Right renal pelvis (tissue), 4 donors: Measurements from ENCODE around the gene GOLGA8O. TPM values are rescaled to one million over a fixed set of nuclear protein-coding genes. Genes with fewer than 3 reads are reported as not detected.
A peak's percentile ranks its signal among the peaks of the same experiment; 100 is the strongest.
"Not testable (repeated sequence)": the region's sequence is repeated elsewhere in the genome, so short reads cannot be mapped to it uniquely, and the experiment has no call there.

Experiments
- DNase-seq, 4 donors: peaks; one replicate each; pipeline ENCODE4 v3.0.0-alpha.2; 2013; ENCODE audit warnings: low read depth in 4 of 4, low spot score in 3 of 4, missing footprints in 1 of 4
- polyA plus RNA-seq, 4 donors: library from polyadenylated mRNA; unstranded; fragments of 120-200 nt; gene quantifications; one replicate each; pipeline ENCODE4 v1.2.1, GENCODE V29; 2013; ENCODE audit not compliant: insufficient read length in 4 of 4

GOLGA8O gene
- polyA plus RNA-seq = under 1 TPM in 2 of 4 donors, not detected in 2; 0.17 to 0.42 TPM

- not testable (repeated sequence) for DNase-seq
Measured at GRCh38 chr15:32455534-32455933, at the start of gene GOLGA8O. GOLGA8O (minus strand) TSS chr15:32455634; CDS start chr15:32455536, 98 bp downstream.

- not testable (repeated sequence) for DNase-seq
Measured at GRCh38 chr15:32504152-32504811, 48.8 kb upstream of the GOLGA8O start.

GRCh38 chr15:32502946-32503345 lies 47.5 kb upstream of the GOLGA8O start:
- DNase-seq = peak in 2 of 4 donors; percentile 7 to 14

GRCh38 chr15:32492768-32493167 lies 37.3 kb upstream of the GOLGA8O start:
- DNase-seq = not testable (repeated sequence)

GRCh38 chr15:32486474-32486873 lies 31.0 kb upstream of the GOLGA8O start:
- DNase-seq = not testable (repeated sequence)

GRCh38 chr15:32483377-32483776 lies 27.9 kb upstream of the GOLGA8O start:
- not testable (repeated sequence) for DNase-seq

GRCh38 chr15:32481683-32482082 lies 26.2 kb upstream of the GOLGA8O start:
- not testable (repeated sequence) for DNase-seq

GRCh38 chr15:32468076-32468475 lies 12.6 kb upstream of the GOLGA8O start:
- not testable (repeated sequence) for DNase-seq

- not testable (repeated sequence) for DNase-seq
Measured at GRCh38 chr15:32440445-32440977, 14.9 kb downstream of the GOLGA8O start.

- not testable (repeated sequence) for DNase-seq
Measured at GRCh38 chr15:32434102-32434963, 21.1 kb downstream of the GOLGA8O start.

GRCh38 chr15:32427635-32428034 lies 27.8 kb downstream of the GOLGA8O start:
- not testable (repeated sequence) for DNase-seq

GRCh38 chr15:32426511-32426910 lies 28.9 kb downstream of the GOLGA8O start:
- not testable (repeated sequence) for DNase-seq

- not testable (repeated sequence) for DNase-seq
Measured at GRCh38 chr15:32407903-32408302, 47.5 kb downstream of the GOLGA8O start.

- DNase-seq = not testable (repeated sequence)
Measured at GRCh38 chr15:32403192-32403591, 52.2 kb downstream of the GOLGA8O start, which contains the start of gene GOLGA8K. GOLGA8K (minus strand) TSS chr15:32403292; CDS start chr15:32403194, 98 bp downstream.

- DNase-seq = not testable (repeated sequence)
Measured at GRCh38 chr15:32396522-32396921, 58.9 kb downstream of the GOLGA8O start.

Other genes starting within 250 kb of the GOLGA8O start
- 1 to 10 TPM in 3 of 4 donors, under 1 TPM in 1; 0.85 to 2.3 (median 1.4) TPM for gene GOLGA8K, start 52.3 kb downstream of the GOLGA8O start, polyA plus RNA-seq
- 10 to 100 TPM; 14.9 to 23.3 (median 17.5) TPM for gene GOLGA8N, start 137.8 kb upstream of the GOLGA8O start, polyA plus RNA-seq
- 10 to 100 TPM; 26.4 to 33.3 (median 33.0) TPM for gene ARHGAP11A, start 159.9 kb upstream of the GOLGA8O start, polyA plus RNA-seq
- 10 to 100 TPM; 16.3 to 23.5 (median 21.2) TPM for gene SCG5, start 186.1 kb upstream of the GOLGA8O start, polyA plus RNA-seq